Measurements from ENCODE around the gene EEF1A2. TPM values are rescaled to one million over a fixed set of nuclear protein-coding genes. Genes with fewer than 3 reads are reported as not detected.

Gene EEF1A2
- total and polyA plus RNA-seq, 4 donors = 79.9 to 690 (median 431) TPM

DNA sequence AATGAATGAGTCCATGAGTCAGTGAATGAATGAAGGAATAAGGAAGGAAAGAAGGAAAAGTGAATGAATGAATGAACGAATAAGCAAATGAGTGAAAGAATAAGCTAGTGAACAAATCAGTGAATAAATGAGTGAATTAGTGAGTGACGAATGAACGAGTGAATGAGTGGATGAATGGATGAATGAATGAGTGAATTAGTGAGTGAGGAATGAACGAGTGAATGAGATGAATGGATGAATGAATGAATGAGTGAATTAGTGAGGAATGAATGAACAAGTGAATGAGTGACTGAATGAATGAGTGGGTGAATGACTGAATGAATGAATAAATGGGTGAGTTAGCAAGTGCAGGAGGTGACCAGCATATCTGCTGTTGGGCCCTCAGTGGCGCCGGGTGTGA lies 44.9 kb upstream of the EEF1A2 start:
- DNase-seq (ENCODE audit: low read depth in 4 of 6, low spot score in 6 of 6) = no peak
- Histone ChIP-seq H3K27ac (ENCODE audit: low read depth, low read length) (no peak overlapping the region), H3K36me3 (ENCODE audit: control insufficient read depth, insufficient read depth, low read length) (no peaks in the 10 kb centered on the region), H3K4me1 (ENCODE audit: control insufficient read depth, insufficient read depth, low read length) (peaks cover 6% of the 10 kb centered on the region), H3K4me3 (ENCODE audit: low read depth, low read length) (no peak overlapping the region), H3K9me3 (ENCODE audit: control insufficient read depth, insufficient read depth, low read length) (no peaks in the 10 kb centered on the region), H3K27me3 (ENCODE audit: control insufficient read depth, insufficient read depth, low read length) (peaks cover 16% of the 10 kb centered on the region)
- 97% methylated on average over 6 of the region's 6 CpGs for WGBS (ENCODE audit: insufficient coverage)

DNA sequence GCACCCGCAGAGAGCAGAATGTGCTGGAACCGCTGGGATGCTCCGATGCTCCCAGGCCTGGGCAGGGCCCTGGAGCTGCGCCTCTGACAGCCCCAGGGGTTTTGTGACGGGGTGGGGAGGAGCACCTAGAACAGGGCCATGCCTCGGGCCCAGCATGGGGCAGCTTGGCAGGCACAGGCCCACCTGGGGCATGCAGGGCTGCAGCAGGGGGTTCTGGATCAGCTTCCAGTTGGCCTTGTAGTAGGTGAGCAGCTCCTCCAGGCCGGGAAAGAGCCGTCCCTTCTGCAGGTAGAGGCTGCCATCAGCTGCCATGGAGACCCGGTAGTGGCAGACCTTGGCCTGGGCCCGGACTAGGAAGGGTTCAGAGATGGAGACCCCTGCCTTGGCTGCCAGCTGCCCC lies 44.2 kb upstream of the EEF1A2 start:
- H3K4me1 ChIP-seq (ENCODE audit: control insufficient read depth, insufficient read depth, low read length) = peaks cover 6% of the 10 kb centered on the region
- 82% methylated on average over 10 of the region's 10 CpGs for WGBS (ENCODE audit: insufficient coverage)
- peaks cover 10% of the 10 kb centered on the region for H3K27me3 ChIP-seq (ENCODE audit: control insufficient read depth, insufficient read depth, low read length)
- DNase-seq (ENCODE audit: low read depth in 4 of 6, low spot score in 6 of 6) = no peak
- H3K9me3 ChIP-seq (ENCODE audit: control insufficient read depth, insufficient read depth, low read length) = no peaks in the 10 kb centered on the region
- H3K27ac ChIP-seq (ENCODE audit: low read depth, low read length) = no peak overlapping the region
- H3K36me3 ChIP-seq (ENCODE audit: control insufficient read depth, insufficient read depth, low read length) = no peaks in the 10 kb centered on the region
- H3K4me3 ChIP-seq (ENCODE audit: low read depth, low read length) = no peak overlapping the region

DNA sequence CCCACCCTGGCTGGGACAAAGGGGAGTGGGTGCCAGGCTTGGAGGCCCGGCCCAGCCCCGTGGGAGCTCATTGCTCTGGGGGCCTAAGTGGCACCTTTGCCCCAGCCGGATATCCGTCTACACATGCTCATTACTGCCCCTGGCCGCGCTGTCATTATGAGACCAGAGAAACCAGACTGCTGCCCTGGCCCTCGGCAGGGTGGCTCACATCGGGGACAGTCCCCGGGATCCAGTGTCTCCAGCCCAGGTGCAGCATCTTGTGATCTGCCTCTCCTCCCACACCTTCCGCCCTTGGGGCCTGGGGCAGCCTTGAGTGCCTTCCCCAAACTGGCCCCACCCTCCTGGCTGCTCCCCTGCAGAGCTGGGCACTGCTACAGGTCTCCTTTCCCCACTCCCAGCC lies 43.8 kb upstream of the EEF1A2 start:
- Histone ChIP-seq H3K4me3 (ENCODE audit: low read depth, low read length) (no peak overlapping the region), H3K4me1 (ENCODE audit: control insufficient read depth, insufficient read depth, low read length) (peaks cover 11% of the 10 kb centered on the region), H3K9me3 (ENCODE audit: control insufficient read depth, insufficient read depth, low read length) (no peaks in the 10 kb centered on the region), H3K27me3 (ENCODE audit: control insufficient read depth, insufficient read depth, low read length) (peaks cover 8% of the 10 kb centered on the region), H3K36me3 (ENCODE audit: control insufficient read depth, insufficient read depth, low read length) (no peaks in the 10 kb centered on the region), H3K27ac (ENCODE audit: low read depth, low read length) (no peak overlapping the region)
- no peak for DNase-seq (ENCODE audit: low read depth in 4 of 6, low spot score in 6 of 6)
- WGBS (ENCODE audit: insufficient coverage) = 84% methylated on average over 10 of the region's 10 CpGs

DNA sequence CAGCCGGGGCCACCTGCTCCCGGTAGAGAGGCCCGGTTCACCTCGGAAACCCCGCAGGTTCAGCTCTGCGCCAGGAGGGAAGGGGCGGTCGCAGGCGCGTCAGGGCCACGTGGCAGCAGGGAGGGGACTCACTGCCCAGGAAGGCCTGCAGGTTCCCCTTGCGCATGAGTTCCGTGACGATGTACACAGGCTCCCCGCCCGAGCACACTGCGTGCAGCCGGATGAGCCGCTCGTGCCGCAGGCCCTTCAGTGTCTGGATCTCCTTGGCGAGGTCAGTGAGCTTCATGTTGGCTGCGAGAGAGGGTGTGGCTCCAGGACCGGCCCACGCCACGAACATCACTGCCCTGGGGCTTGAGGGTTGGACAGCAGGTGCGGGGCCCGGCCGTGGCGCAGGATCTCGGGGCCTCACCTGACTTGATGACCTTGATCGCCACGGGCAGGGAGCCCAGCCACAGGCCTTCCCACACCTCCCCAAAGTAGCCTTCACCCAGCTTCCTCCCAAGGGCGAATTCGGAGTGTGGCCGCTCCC lies 43.2 kb upstream of the EEF1A2 start:
- 84% methylated on average over 36 of the region's 36 CpGs for WGBS (ENCODE audit: insufficient coverage)
- no peaks in the 10 kb centered on the region for H3K36me3 ChIP-seq (ENCODE audit: control insufficient read depth, insufficient read depth, low read length)
- H3K27ac ChIP-seq (ENCODE audit: low read depth, low read length) = no peak overlapping the region
- H3K27me3 ChIP-seq (ENCODE audit: control insufficient read depth, insufficient read depth, low read length) = peaks cover 6% of the 10 kb centered on the region
- H3K9me3 ChIP-seq (ENCODE audit: control insufficient read depth, insufficient read depth, low read length) = no peaks in the 10 kb centered on the region
- DNase-seq (ENCODE audit: low read depth in 4 of 6, low spot score in 6 of 6) = no peak
- H3K4me3 ChIP-seq (ENCODE audit: low read depth, low read length) = no peak overlapping the region
- H3K4me1 ChIP-seq (ENCODE audit: control insufficient read depth, insufficient read depth, low read length) = peaks cover 16% of the 10 kb centered on the region

DNA sequence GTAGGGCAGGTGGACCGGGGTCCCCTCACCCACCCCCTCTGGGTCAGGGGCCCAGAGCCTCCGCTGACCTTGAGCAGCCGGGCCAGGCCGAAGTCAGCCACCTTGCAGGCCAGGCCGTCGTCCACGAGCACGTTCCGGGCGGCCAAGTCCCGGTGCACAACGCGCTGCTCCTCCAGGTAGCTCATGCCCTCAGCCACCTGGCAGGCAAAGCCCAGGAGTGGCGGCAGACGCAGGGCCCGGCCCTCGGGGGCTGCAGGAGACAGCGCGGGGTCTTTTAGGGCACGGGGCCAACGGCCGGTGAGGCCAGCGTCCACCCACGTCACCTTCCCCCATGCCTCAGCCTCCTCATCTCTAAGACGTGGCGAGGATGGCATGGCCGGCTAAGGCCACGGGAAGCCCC lies 42.5 kb upstream of the EEF1A2 start:
- no peak for DNase-seq (ENCODE audit: low read depth in 4 of 6, low spot score in 6 of 6)
- no peaks in the 10 kb centered on the region for H3K27me3 ChIP-seq (ENCODE audit: control insufficient read depth, insufficient read depth, low read length)
- H3K36me3 ChIP-seq (ENCODE audit: control insufficient read depth, insufficient read depth, low read length) = no peaks in the 10 kb centered on the region
- H3K4me1 ChIP-seq (ENCODE audit: control insufficient read depth, insufficient read depth, low read length) = peaks cover 19% of the 10 kb centered on the region
- no peak overlapping the region for H3K4me3 ChIP-seq (ENCODE audit: low read depth, low read length)
- H3K27ac ChIP-seq (ENCODE audit: low read depth, low read length) = no peak overlapping the region
- 90% methylated on average over 28 of the region's 28 CpGs for WGBS (ENCODE audit: insufficient coverage)
- no peaks in the 10 kb centered on the region for H3K9me3 ChIP-seq (ENCODE audit: control insufficient read depth, insufficient read depth, low read length)

DNA sequence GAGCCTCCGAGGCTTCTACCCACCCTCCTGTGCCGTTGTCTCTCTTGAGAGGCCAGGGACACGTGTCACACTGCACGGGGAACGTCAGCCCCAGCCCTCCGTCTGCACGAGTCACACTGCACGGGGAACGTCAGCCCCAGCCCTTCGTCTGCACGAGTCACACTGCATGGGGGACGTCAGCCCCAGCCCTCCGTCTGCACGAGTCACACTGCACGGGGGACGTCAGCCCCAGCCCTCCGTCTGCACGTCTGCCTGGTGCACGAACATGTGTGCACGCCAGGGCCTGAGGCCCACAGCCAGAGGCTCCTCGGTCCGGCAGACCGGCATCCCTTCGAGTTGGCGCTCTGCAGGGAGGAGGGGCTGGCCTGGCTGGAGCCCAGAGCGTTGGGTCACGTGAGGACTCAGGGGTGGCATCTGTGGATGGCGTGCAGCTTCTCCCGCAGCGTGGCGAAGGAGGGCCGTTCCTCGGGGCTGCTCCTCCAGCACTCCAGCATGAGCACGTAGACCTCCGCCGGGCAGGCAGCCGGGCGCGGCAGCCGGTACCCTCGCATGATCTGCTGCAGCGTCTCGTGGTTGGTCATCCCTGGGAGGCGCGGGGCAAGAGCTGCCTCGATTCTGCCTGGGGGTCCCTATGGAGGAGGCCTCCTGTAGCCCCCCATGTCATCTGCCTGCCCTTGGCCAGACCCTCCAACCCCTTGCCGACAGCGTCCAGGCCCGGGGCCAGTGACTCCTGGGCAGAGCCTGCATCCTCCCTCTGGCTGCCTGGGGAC lies 41.7 kb upstream of the EEF1A2 start:
- Histone ChIP-seq H3K9me3 (ENCODE audit: control insufficient read depth, insufficient read depth, low read length) (no peaks in the 10 kb centered on the region), H3K4me1 (ENCODE audit: control insufficient read depth, insufficient read depth, low read length) (peaks cover 22% of the 10 kb centered on the region), H3K27ac (ENCODE audit: low read depth, low read length) (no peak overlapping the region), H3K4me3 (ENCODE audit: low read depth, low read length) (no peak overlapping the region), H3K27me3 (ENCODE audit: control insufficient read depth, insufficient read depth, low read length) (no peaks in the 10 kb centered on the region), H3K36me3 (ENCODE audit: control insufficient read depth, insufficient read depth, low read length) (no peaks in the 10 kb centered on the region)
- DNase-seq (ENCODE audit: low read depth in 4 of 6, low spot score in 6 of 6) = peak in 2 of 6 donors; percentile 47 to 59
- WGBS (ENCODE audit: insufficient coverage) = 59% methylated on average over 49 of the region's 49 CpGs

DNA sequence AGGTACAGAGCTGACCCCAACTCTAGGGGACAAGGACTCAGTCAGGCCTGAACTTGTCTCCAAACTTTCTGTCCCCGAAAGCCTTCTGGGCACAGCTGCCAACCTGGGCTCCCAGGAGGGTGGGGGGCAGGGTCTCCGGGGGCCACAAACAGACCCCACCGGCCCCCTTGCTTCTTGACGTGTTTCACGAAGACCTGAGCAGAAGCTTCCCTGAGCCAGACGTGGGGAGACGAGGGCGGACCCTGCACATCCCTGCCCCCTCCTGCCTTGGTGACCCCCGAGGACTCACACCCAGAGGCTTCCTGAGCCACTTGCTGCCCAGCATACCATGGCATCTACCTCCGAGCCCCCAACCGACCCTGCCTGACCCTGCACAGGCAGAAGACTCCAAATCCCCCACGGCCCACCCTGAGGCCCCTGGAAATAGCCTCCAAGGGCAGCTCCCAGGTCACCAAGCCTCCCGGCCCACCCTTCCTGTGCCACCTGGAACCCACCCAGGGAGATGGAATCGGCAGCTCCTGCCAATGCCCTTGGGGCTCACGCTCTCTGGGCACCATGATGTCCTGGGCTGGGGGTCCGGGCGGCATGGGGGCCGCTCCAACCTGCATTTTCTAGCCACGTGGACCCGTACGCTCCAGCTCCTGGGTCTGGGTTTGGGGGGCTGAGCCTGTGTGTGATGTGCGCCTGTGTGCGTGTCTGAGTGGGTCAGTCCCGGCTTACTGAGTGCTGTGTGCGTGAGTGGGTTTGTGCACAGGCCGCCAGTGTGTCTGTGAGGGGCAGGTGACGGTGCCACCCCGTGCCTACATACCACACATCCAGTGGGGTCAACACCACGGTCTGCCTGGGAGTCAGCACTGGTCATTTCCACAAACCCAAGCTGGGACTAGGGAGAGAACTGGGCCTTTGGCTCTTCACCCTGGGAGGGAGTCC lies 40.8 kb upstream of the EEF1A2 start:
- Histone ChIP-seq H3K27me3 (ENCODE audit: control insufficient read depth, insufficient read depth, low read length) (no peaks in the 10 kb centered on the region), H3K4me1 (ENCODE audit: control insufficient read depth, insufficient read depth, low read length) (peaks cover 27% of the 10 kb centered on the region), H3K36me3 (ENCODE audit: control insufficient read depth, insufficient read depth, low read length) (no peaks in the 10 kb centered on the region), H3K9me3 (ENCODE audit: control insufficient read depth, insufficient read depth, low read length) (no peaks in the 10 kb centered on the region), H3K4me3 (ENCODE audit: low read depth, low read length) (no peak overlapping the region), H3K27ac (ENCODE audit: low read depth, low read length) (no peak overlapping the region)
- DNase-seq (ENCODE audit: low read depth in 4 of 6, low spot score in 6 of 6) = no peak
- 92% methylated on average over 28 of the region's 29 CpGs for WGBS (ENCODE audit: insufficient coverage)

DNA sequence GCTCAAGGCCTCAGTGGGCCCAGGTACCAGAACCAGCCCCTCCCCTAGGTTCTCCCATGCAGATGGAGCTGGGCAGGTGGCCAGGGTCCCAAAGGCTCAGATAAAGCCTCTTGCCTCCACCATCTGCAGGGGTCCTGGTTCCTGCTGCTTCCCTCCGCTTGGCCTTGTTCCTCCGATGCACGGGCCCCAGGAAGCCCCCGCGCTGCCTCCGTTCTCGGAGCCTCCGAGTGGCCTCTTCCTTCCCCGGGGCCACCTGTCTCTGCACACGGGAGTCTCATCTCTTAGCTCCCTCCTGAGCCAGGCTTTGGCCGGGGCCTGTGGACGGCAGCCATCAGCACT lies 40.2 kb upstream of the EEF1A2 start:
- no peak for DNase-seq (ENCODE audit: low read depth in 4 of 6, low spot score in 6 of 6)
- WGBS (ENCODE audit: insufficient coverage) = 89% methylated on average over 12 of the region's 12 CpGs

DNA sequence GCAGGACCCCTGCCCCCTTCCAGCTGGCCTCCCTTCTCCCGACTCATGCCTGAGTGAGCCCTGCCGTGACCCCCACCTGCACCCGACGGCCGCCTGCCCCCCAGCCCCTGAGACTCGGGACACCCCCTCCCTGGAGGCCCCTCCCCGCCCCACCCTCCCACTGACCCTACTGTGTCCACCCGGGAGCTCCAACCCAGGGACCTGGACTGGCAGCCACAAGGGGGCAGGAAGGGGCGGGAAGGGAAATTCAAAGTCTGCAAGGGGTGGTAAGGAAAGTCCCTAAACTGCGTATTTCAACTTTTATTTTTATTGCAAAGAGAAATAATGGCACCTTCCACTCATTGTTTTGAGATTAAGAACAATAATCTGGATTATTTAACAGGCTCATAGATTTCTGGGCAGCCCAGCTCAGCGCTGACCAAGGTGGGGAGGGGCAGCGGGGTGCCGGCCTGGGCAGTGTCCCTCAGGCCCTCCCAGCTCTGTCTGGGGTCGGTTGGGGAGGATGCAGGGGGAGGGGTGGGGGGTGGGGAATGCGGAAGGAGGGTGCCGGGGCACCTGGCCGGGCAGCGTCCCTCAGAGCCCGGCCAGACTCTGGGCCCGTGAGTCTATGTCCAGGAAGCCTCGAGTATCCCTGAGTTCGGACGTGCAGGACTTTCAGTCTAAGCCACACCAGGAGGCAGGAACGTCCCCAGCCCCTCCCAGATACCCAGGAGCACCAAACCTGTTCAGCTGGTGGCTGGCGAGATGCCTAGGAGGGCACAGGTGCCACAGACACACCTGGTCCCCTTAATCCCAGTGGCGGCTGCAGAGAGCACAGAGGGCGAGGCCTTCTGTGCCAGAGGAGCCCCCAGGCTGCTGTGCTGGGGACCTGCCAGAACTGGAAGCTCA lies 39.6 kb upstream of the EEF1A2 start:
- no peak for DNase-seq (ENCODE audit: low read depth in 4 of 6, low spot score in 6 of 6)
- Histone ChIP-seq H3K4me1 (ENCODE audit: control insufficient read depth, insufficient read depth, low read length) (peaks cover 30% of the 10 kb centered on the region), H3K27me3 (ENCODE audit: control insufficient read depth, insufficient read depth, low read length) (no peaks in the 10 kb centered on the region), H3K36me3 (ENCODE audit: control insufficient read depth, insufficient read depth, low read length) (no peaks in the 10 kb centered on the region), H3K4me3 (ENCODE audit: low read depth, low read length) (peak overlapping the region; percentile 20), H3K27ac (ENCODE audit: low read depth, low read length) (no peak overlapping the region), H3K9me3 (ENCODE audit: control insufficient read depth, insufficient read depth, low read length) (no peaks in the 10 kb centered on the region)
- 85% methylated on average over 16 of the region's 27 CpGs for WGBS (ENCODE audit: insufficient coverage)

More for the DNA sequence above, 40.2 kb upstream of the EEF1A2 start:
- Histone ChIP-seq H3K36me3 (ENCODE audit: control insufficient read depth, insufficient read depth, low read length) (no peaks in the 10 kb centered on the region), H3K4me1 (ENCODE audit: control insufficient read depth, insufficient read depth, low read length) (peaks cover 30% of the 10 kb centered on the region), H3K9me3 (ENCODE audit: control insufficient read depth, insufficient read depth, low read length) (no peaks in the 10 kb centered on the region), H3K27ac (ENCODE audit: low read depth, low read length) (no peak overlapping the region), H3K4me3 (ENCODE audit: low read depth, low read length) (no peak overlapping the region), H3K27me3 (ENCODE audit: control insufficient read depth, insufficient read depth, low read length) (no peaks in the 10 kb centered on the region)
